Activated CD4-positive, alpha-beta T cell treated with anti-CD3 and anti-CD28 coated beads for 36 hours (primary cell): ENCODE data around the gene HSD17B14. TPM values are rescaled to one million over a fixed set of nuclear protein-coding genes. Genes with fewer than 3 reads are reported as not detected.

Experiments
- ATAC-seq: fragments of 200-7000 bp; cut with Tn5 transposase; one replicate; pipeline ENCODE4 v1.10.0; 2021; ENCODE audit warnings: mild to moderate bottlenecking, moderate library complexity
- CTCF ChIA-PET: fragments of 350-600 bp; sonication (Branson Sonifier 250); formaldehyde crosslinking; loops from one replicate; lab custom pipeline; 2021; ENCODE audit warnings: antibody characterized with exemption; lab: Charles Lee
- POLR2A ChIA-PET: fragments of 350-600 bp; sonication (Branson Sonifier 250); formaldehyde crosslinking; loops from one replicate; lab custom pipeline; 2021; ENCODE audit warnings: antibody characterized with exemption, inconsistent platforms; lab: Charles Lee
- DNase-seq: peaks from one replicate; pipeline ENCODE4 v3.0.0-alpha.2; 2020
- H3K27ac Mint-ChIP-seq: one replicate; pipeline ENCODE4 v1.8.0; 2021; ENCODE audit warnings: mixed read lengths
- H3K27me3 Mint-ChIP-seq: one replicate; pipeline ENCODE4 v1.8.0; 2021; ENCODE audit warnings: mixed read lengths
- H3K36me3 Mint-ChIP-seq: one replicate; pipeline ENCODE4 v1.8.0; 2021; ENCODE audit warnings: low read depth, mixed read lengths
- H3K4me1 Mint-ChIP-seq: one replicate; pipeline ENCODE4 v1.8.0; 2021; ENCODE audit warnings: mixed read lengths
- H3K4me3 Mint-ChIP-seq: one replicate; pipeline ENCODE4 v1.8.0; 2021; ENCODE audit warnings: mild to moderate bottlenecking, moderate library complexity, mixed read lengths
- H3K9me3 Mint-ChIP-seq: one replicate; pipeline ENCODE4 v1.8.0; 2021; ENCODE audit warnings: low read depth, mixed read lengths
- intact Hi-C, 2 experiments: fragments of 100-400 bp; cut with DNase I in 1 of 2; cut with micrococcal nuclease in 1 of 2; formaldehyde crosslinking; loops; one replicate each; pipeline versions ENCODE4 v1.14.2 to v1.15.1; 2022 to 2024; cut with DNase I, micrococcal nuclease
- total RNA-seq, 2 experiments: library from RNA; stranded (reverse); gene quantifications; one replicate each; pipeline ENCODE4 v1.2.3, GENCODE V29; 2021

HSD17B14 gene
- total RNA-seq, 2 experiments from 2014 or later: 0.21 to 0.83 TPM

GRCh38 chr19:48830965-48831364 is 5.3 kb downstream of the HSD17B14 start:
- H3K36me3 Mint-ChIP-seq: no peaks in the 10 kb centered on the region
- H3K27ac Mint-ChIP-seq: no peak overlapping the region
- ChIA-PET CTCF (interaction anchor here (0.8 to 4.5 kb wide), 7 partner anchors 11 to 162 kb away, joined by 3 to 17 read pairs (median 7); partner anchors contain the start of genes GYS1 and RUVBL2), POLR2A (interaction anchor here (0.5 to 0.7 kb wide), 2 partner anchors 24 to 172 kb away, joined by 3 to 4 read pairs; no protein-coding TSS in a partner anchor)
- ATAC-seq (no peak), DNase-seq (no peak)
- H3K27me3 Mint-ChIP-seq: no peaks in the 10 kb centered on the region
- no peak overlapping the region for H3K4me3 Mint-ChIP-seq
- intact Hi-C loops: loop anchor here in 1 of 2 experiments (10.0 kb wide), 1 partner anchor 316 kb away; the partner anchor contains the start of gene LMTK3
- peaks cover 6% of the 10 kb centered on the region for H3K4me1 Mint-ChIP-seq
- H3K9me3 Mint-ChIP-seq: no peaks in the 10 kb centered on the region

- DNase-seq: no peak
- Mint-ChIP-seq H3K36me3 (no peaks in the 10 kb centered on the region), H3K9me3 (no peaks in the 10 kb centered on the region)
These were observed 6.2 kb downstream of the HSD17B14 start for GRCh38 chr19:48830088-48830487.

GRCh38 chr19:48826606-48827020 is 9.7 kb downstream of the HSD17B14 start:
- H3K9me3 Mint-ChIP-seq: no peaks in the 10 kb centered on the region

More at GRCh38 chr19:48830088-48830487, 6.2 kb downstream of the HSD17B14 start:
- ChIA-PET CTCF (interaction anchor here (0.8 to 4.5 kb wide), 5 partner anchors 12 to 163 kb away, joined by 3 to 17 read pairs (median 10); partner anchors contain the start of genes GYS1 and RUVBL2), POLR2A (no interaction called here)
- H3K4me3 Mint-ChIP-seq: no peak overlapping the region
- no peaks in the 10 kb centered on the region for H3K27me3 Mint-ChIP-seq
- no peak for ATAC-seq
- intact Hi-C loops: loop anchor here in 1 of 2 experiments (10.0 kb wide), 1 partner anchor 315 kb away; the partner anchor contains the start of gene LMTK3
- H3K27ac Mint-ChIP-seq: no peak overlapping the region
- no peaks in the 10 kb centered on the region for H3K4me1 Mint-ChIP-seq

GRCh38 chr19:48822514-48822913 is 13.8 kb downstream of the HSD17B14 start:
- no peak overlapping the region for H3K4me3 Mint-ChIP-seq
- no peaks in the 10 kb centered on the region for H3K9me3 Mint-ChIP-seq
- H3K27me3 Mint-ChIP-seq: no peaks in the 10 kb centered on the region
- CTCF ChIA-PET: no interaction called here
- H3K36me3 Mint-ChIP-seq: no peaks in the 10 kb centered on the region
- intact Hi-C loops: no loop called here
- POLR2A ChIA-PET: no interaction called here
- H3K4me1 Mint-ChIP-seq: no peaks in the 10 kb centered on the region
- DNase-seq (no peak), ATAC-seq (no peak)
- H3K27ac Mint-ChIP-seq: no peak overlapping the region

More at GRCh38 chr19:48826606-48827020, 9.7 kb downstream of the HSD17B14 start:
- ChIA-PET CTCF (interaction anchor here (0.6 to 2.2 kb wide), 4 partner anchors 20 to 213 kb away, joined by 3 to 8 read pairs (median 3); no protein-coding TSS in a partner anchor), POLR2A (no interaction called here)
- intact Hi-C loops: no loop called here
- Mint-ChIP-seq H3K4me1 (no peaks in the 10 kb centered on the region), H3K27ac (no peak overlapping the region), H3K36me3 (no peaks in the 10 kb centered on the region), H3K27me3 (no peaks in the 10 kb centered on the region), H3K4me3 (no peak overlapping the region)
- peak; percentile 35 for DNase-seq
- ATAC-seq: no peak

- no peaks in the 10 kb centered on the region for H3K4me1 Mint-ChIP-seq
- intact Hi-C loops: no loop called here
- POLR2A ChIA-PET: no interaction called here
- no peaks in the 10 kb centered on the region for H3K27me3 Mint-ChIP-seq
- no peak overlapping the region for H3K27ac Mint-ChIP-seq
- DNase-seq (no peak), ATAC-seq (no peak)
- H3K36me3 Mint-ChIP-seq: no peaks in the 10 kb centered on the region
- no peak overlapping the region for H3K4me3 Mint-ChIP-seq
- no peaks in the 10 kb centered on the region for H3K9me3 Mint-ChIP-seq
- CTCF ChIA-PET: no interaction called here
These were observed 14.7 kb downstream of the HSD17B14 start for GRCh38 chr19:48821633-48822032.

- peaks cover 5% of the 10 kb centered on the region for H3K4me1 Mint-ChIP-seq
- intact Hi-C loops: no loop called here
- POLR2A ChIA-PET: interaction anchor here (0.6 kb wide), 1 partner anchor 379 kb away, joined by 11 read pairs; no protein-coding TSS in a partner anchor
- ATAC-seq (no peak), DNase-seq (no peak)
- no peaks in the 10 kb centered on the region for H3K36me3 Mint-ChIP-seq
- no peaks in the 10 kb centered on the region for H3K9me3 Mint-ChIP-seq
- H3K27me3 Mint-ChIP-seq: no peaks in the 10 kb centered on the region
- no peak overlapping the region for H3K4me3 Mint-ChIP-seq
- CTCF ChIA-PET: no interaction called here
- no peak overlapping the region for H3K27ac Mint-ChIP-seq
These were observed 16.9 kb downstream of the HSD17B14 start for GRCh38 chr19:48819366-48819816.

GRCh38 chr19:48818234-48818820 is 18.0 kb downstream of the HSD17B14 start:
- no peaks in the 10 kb centered on the region for H3K27me3 Mint-ChIP-seq
- no peak overlapping the region for H3K4me3 Mint-ChIP-seq
- H3K9me3 Mint-ChIP-seq: no peaks in the 10 kb centered on the region
- no peak for ATAC-seq
- no peak for DNase-seq
- H3K4me1 Mint-ChIP-seq: peaks cover 5% of the 10 kb centered on the region
- intact Hi-C loops: no loop called here
- H3K27ac Mint-ChIP-seq: no peak overlapping the region
- no peaks in the 10 kb centered on the region for H3K36me3 Mint-ChIP-seq
- CTCF ChIA-PET: interaction anchor here (0.7 to 1.1 kb wide), 3 partner anchors 23 to 199 kb away, joined by 3 to 4 read pairs (median 3); no protein-coding TSS in a partner anchor
- POLR2A ChIA-PET: no interaction called here

GRCh38 chr19:48817585-48818124 is 18.6 kb downstream of the HSD17B14 start:
- Mint-ChIP-seq H3K27me3 (no peaks in the 10 kb centered on the region), H3K4me1 (peaks cover 5% of the 10 kb centered on the region), H3K27ac (no peak overlapping the region), H3K4me3 (no peak overlapping the region), H3K36me3 (no peaks in the 10 kb centered on the region), H3K9me3 (no peaks in the 10 kb centered on the region)
- POLR2A ChIA-PET: interaction anchor here (0.6 kb wide), 1 partner anchor 56 kb away, joined by 5 read pairs; no protein-coding TSS in a partner anchor
- CTCF ChIA-PET: interaction anchor here (0.6 to 1.1 kb wide), 4 partner anchors 18 to 200 kb away, joined by 3 to 4 read pairs (median 3); partner anchors contain the start of gene HSD17B14
- intact Hi-C loops: no loop called here
- DNase-seq (no peak), ATAC-seq (no peak)

GRCh38 chr19:48815870-48816501 is 20.3 kb downstream of the HSD17B14 start:
- H3K9me3 Mint-ChIP-seq: no peaks in the 10 kb centered on the region
- H3K4me3 Mint-ChIP-seq: no peak overlapping the region
- intact Hi-C loops: no loop called here
- CTCF ChIA-PET: interaction anchor here (0.6 to 1.5 kb wide), 3 partner anchors 20 to 125 kb away, joined by 3 to 5 read pairs (median 4); no protein-coding TSS in a partner anchor
- POLR2A ChIA-PET: no interaction called here
- H3K36me3 Mint-ChIP-seq: no peaks in the 10 kb centered on the region
- peak; percentile 42 for ATAC-seq
- H3K27me3 Mint-ChIP-seq: no peaks in the 10 kb centered on the region
- H3K27ac Mint-ChIP-seq: peak overlapping the region; percentile 49
- H3K4me1 Mint-ChIP-seq: peaks cover 12% of the 10 kb centered on the region
- peak; percentile 24 for DNase-seq

GRCh38 chr19:48814895-48815294 is 21.4 kb downstream of the HSD17B14 start:
- H3K36me3 Mint-ChIP-seq: no peaks in the 10 kb centered on the region
- DNase-seq (no peak), ATAC-seq (no peak)
- no peak overlapping the region for H3K27ac Mint-ChIP-seq
- intact Hi-C loops: loop anchor here in 1 of 2 experiments (5.0 kb wide), 1 partner anchor 827 kb away; the partner anchor contains the start of genes RRAS and SCAF1
- no peaks in the 10 kb centered on the region for H3K9me3 Mint-ChIP-seq
- peaks cover 15% of the 10 kb centered on the region for H3K4me1 Mint-ChIP-seq
- ChIA-PET POLR2A (no interaction called here), CTCF (interaction anchor here (0.7 to 1.5 kb wide), 2 partner anchors 19 to 556 kb away, joined by 5 to 6 read pairs; no protein-coding TSS in a partner anchor)
- no peaks in the 10 kb centered on the region for H3K27me3 Mint-ChIP-seq
- H3K4me3 Mint-ChIP-seq: no peak overlapping the region
